ENCODE results near the gene EVI5L.

- TF ChIP-seq SP1 (IDR thresholded peaks at IDR 0.05; ENCODE audit: low read depth, low read length) = no peak
- no peak for TF ChIP-seq RXRA (IDR thresholded peaks at IDR 0.05; ENCODE audit: insufficient read depth, low read depth, low read length)
- TF ChIP-seq TEAD4 (IDR thresholded peaks at IDR 0.05; ENCODE audit: low read depth, low read length) = no peak
- TF ChIP-seq POU5F1 (IDR thresholded peaks at IDR 0.05; ENCODE audit: low read depth, low read length) = no peak
- no peak for TF ChIP-seq CTCF (IDR thresholded peaks at IDR 0.05; ENCODE audit: control extremely low read depth in 1 of 3, insufficient read depth in 1 of 3, low read depth in 1 of 3, low read length in 3 of 3)
- TF ChIP-seq TAF1 (IDR thresholded peaks at IDR 0.05; ENCODE audit: low read depth, low read length) = no peak
- no peak for TF ChIP-seq YY1 (IDR thresholded peaks at IDR 0.05; ENCODE audit: low read depth, low read length)
Observed at GRCh38 chr19:7787141-7787540, 42.9 kb upstream of the EVI5L start.
